Activated CD4-positive, alpha-beta T cell treated with anti-CD3 and anti-CD28 coated beads, Interleukin-2, Interleukin-4, amounts not matched to agents 100 ng/mL and 50 ng/mL, durations not matched to agents 16 hours and 8 hours (primary cell): ENCODE measurements around the gene FAM209A.
"Not testable (repeated sequence)": the region's sequence is repeated elsewhere in the genome, so short reads cannot be mapped to it uniquely, and the experiment has no call there.

Experiments
- DNase-seq: peaks from one replicate; pipeline ENCODE4 v3.0.0-alpha.2; 2020; ENCODE audit warnings: low spot score

The FAM209A gene

GRCh38 chr20:56524444-56524843 lies at the start of gene FAM209A:
TSS of gene FAM209A (plus strand) at chr20:56524744. CDS start at chr20:56524809, 65 bp downstream.
- not testable (repeated sequence) for DNase-seq

- DNase-seq: no peak
Measured at GRCh38 chr20:56483970-56484369, 40.6 kb upstream of the FAM209A start.

GRCh38 chr20:56487216-56487615 lies 37.3 kb upstream of the FAM209A start:
- no peak for DNase-seq

GRCh38 chr20:56488566-56488965 lies 36.0 kb upstream of the FAM209A start:
- DNase-seq: no peak

GRCh38 chr20:56501116-56501515 lies 23.4 kb upstream of the FAM209A start:
- no peak for DNase-seq

- DNase-seq: no peak
Measured at GRCh38 chr20:56503916-56504315, 20.6 kb upstream of the FAM209A start.

GRCh38 chr20:56504373-56505005 lies 20.1 kb upstream of the FAM209A start:
- peak; percentile 7 for DNase-seq

GRCh38 chr20:56506103-56506502 lies 18.4 kb upstream of the FAM209A start:
- DNase-seq: no peak

GRCh38 chr20:56511926-56512325 lies 12.6 kb upstream of the FAM209A start:
- no peak for DNase-seq

GRCh38 chr20:56513161-56514150 lies 11.1 kb upstream of the FAM209A start:
- DNase-seq: no peak

- DNase-seq: no peak
Measured at GRCh38 chr20:56516631-56517030, 7.9 kb upstream of the FAM209A start.

GRCh38 chr20:56517211-56517610 lies 7.3 kb upstream of the FAM209A start:
- no peak for DNase-seq

GRCh38 chr20:56517641-56518040 lies 6.9 kb upstream of the FAM209A start:
- no peak for DNase-seq

GRCh38 chr20:56518126-56518525 lies 6.4 kb upstream of the FAM209A start:
- DNase-seq: no peak

- DNase-seq: no peak
Measured at GRCh38 chr20:56518721-56519398, 5.7 kb upstream of the FAM209A start.

- no peak for DNase-seq
Measured at GRCh38 chr20:56519551-56519950, 5.0 kb upstream of the FAM209A start.

- DNase-seq: no peak
Measured at GRCh38 chr20:56520180-56520579, 4.4 kb upstream of the FAM209A start.

- not testable (repeated sequence) for DNase-seq
Measured at GRCh38 chr20:56520746-56521354, 3.7 kb upstream of the FAM209A start.

- no peak for DNase-seq
Measured at GRCh38 chr20:56522311-56522710, 2.2 kb upstream of the FAM209A start.

GRCh38 chr20:56527521-56527920 lies 3.0 kb downstream of the FAM209A start:
- no peak for DNase-seq

- DNase-seq: not testable (repeated sequence)
Measured at GRCh38 chr20:56532946-56533345, 8.4 kb downstream of the FAM209A start, which contains the start of gene FAM209B. TSS of gene FAM209B (plus strand) at chr20:56533246. CDS start at chr20:56533342, 96 bp downstream.

- DNase-seq: no peak
Measured at GRCh38 chr20:56537997-56538396, 13.5 kb downstream of the FAM209A start.
